Upper lobe of left lung (tissue), 4 donors: ENCODE results near the gene PPM1F.

Source experiments
- POLR2A ChIP-seq, 4 donors: fragments of 450-650 bp; IDR thresholded peaks; one replicate each; pipeline ENCODE4 v1.5.1; 2016 to 2017; ENCODE audit warnings: antibody characterized with exemption in 4 of 4, mild to moderate bottlenecking in 2 of 4
- TF ChIP-seq, protein P1 (sequence below), 6 experiments: fragments of 450-650 bp in 4 of 6; fragments of 200-600 bp in 2 of 6; sonication (generic) in 2 of 6; IDR thresholded peaks; one replicate each; pipeline ENCODE4 v1.5.1; 2016 to 2019; ENCODE audit warnings: antibody characterized with exemption in 6 of 6

GRCh38 chr22:21991304-21991596 is 38.6 kb upstream of the PPM1F start:
- TF ChIP-seq, protein P1, sequence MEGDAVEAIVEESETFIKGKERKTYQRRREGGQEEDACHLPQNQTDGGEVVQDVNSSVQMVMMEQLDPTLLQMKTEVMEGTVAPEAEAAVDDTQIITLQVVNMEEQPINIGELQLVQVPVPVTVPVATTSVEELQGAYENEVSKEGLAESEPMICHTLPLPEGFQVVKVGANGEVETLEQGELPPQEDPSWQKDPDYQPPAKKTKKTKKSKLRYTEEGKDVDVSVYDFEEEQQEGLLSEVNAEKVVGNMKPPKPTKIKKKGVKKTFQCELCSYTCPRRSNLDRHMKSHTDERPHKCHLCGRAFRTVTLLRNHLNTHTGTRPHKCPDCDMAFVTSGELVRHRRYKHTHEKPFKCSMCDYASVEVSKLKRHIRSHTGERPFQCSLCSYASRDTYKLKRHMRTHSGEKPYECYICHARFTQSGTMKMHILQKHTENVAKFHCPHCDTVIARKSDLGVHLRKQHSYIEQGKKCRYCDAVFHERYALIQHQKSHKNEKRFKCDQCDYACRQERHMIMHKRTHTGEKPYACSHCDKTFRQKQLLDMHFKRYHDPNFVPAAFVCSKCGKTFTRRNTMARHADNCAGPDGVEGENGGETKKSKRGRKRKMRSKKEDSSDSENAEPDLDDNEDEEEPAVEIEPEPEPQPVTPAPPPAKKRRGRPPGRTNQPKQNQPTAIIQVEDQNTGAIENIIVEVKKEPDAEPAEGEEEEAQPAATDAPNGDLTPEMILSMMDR (IDR thresholded peaks at IDR 0.05) = no peak
- TF ChIP-seq POLR2A (IDR thresholded peaks at IDR 0.05) = no peak
